CD4-positive, alpha-beta T cell treated with Interleukin-15 for 4 hours (primary cell): ENCODE data around the gene ALKBH2.

Experiments used
- DNase-seq: peaks from one replicate; pipeline ENCODE4 v3.0.0-alpha.2; 2020; ENCODE audit warnings: low spot score

ALKBH2 gene

DNA sequence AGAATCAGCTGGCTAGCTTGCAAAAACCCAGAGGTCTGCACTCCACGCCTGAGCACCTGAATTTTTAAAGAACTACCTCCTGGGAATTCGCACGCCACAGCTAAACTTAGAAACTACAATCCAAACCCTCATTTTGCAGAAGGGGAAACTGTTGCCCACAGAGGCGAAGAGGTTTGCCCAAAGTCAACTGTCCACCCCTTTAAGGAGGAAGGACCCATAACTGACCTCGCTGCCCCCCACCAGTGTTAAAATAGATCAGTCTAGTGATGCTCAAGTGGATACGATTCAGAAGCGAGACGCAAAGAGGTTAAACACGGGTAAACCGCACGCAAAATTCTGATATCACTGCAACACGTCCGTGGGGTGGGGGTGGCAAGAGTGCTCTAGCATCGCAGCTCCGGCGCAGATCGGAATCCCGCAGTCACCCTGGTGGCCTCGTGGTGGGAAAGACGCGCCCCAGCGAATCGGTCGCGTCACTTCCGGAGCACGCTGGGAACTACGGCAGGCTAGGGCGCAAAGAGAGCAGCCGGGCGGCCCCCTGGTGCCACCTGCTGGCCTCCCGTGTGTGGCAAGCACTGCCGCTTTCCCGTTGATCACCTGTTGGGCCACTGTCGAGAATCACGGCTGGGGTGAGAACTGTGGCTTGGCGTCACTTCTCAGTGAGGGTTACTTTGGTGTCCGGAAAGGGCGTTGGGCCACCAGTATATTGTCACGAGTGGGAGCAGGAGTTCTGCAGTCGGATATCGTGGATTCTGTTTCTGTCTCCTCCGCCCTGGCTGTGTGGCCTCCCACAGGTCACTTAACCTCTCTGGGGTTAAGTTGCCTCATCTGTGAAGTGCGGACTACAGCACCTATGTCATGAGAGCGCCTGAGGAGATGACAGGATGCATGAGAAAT lies at the start of gene ALKBH2:
TSS of gene ALKBH2 (minus strand) at position 451 of the 897 bp plus-strand sequence. CDS start 686 bp downstream, outside the sequence.
- peak; percentile 93 for DNase-seq

DNA sequence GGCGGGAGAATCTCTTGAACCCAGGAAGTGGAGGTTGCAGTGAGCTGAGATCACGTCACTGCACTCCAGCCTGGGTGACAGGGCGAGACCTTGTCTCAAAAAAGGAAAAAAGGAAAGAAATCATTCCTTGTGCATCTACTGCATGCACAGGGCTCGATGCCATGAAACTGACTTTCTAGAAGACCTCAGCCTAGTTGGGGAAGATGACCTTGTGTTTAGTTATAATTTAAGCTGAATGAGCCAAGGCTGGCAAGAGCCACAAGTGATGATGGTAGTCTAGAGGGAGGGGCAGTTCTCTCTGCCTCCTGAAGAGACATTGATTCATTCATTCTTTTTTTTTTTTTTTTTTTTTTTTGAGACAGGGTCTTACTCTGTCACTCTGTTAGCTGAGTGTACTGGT lies 47.3 kb upstream of the ALKBH2 start:
- DNase-seq = no peak

- DNase-seq = no peak
Measured at GRCh38 chr12:109139791-109140190, 46.5 kb upstream of the ALKBH2 start.

DNA sequence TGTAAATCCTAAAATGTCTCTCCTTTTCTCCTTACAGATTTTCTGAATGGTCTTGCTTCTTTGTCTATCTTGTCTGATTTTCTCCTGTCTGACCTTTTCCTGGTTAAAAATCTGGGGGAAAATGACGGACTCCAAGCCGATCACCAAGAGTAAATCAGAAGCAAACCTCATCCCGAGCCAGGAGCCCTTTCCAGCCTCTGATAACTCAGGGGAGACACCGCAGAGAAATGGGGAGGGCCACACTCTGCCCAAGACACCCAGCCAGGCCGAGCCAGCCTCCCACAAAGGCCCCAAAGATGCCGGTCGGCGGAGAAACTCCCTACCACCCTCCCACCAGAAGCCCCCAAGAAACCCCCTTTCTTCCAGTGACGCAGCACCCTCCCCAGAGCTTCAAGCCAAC lies 46.1 kb upstream of the ALKBH2 start:
- no peak for DNase-seq

- DNase-seq = no peak
Measured at GRCh38 chr12:109137055-109137454, 43.8 kb upstream of the ALKBH2 start.

DNA sequence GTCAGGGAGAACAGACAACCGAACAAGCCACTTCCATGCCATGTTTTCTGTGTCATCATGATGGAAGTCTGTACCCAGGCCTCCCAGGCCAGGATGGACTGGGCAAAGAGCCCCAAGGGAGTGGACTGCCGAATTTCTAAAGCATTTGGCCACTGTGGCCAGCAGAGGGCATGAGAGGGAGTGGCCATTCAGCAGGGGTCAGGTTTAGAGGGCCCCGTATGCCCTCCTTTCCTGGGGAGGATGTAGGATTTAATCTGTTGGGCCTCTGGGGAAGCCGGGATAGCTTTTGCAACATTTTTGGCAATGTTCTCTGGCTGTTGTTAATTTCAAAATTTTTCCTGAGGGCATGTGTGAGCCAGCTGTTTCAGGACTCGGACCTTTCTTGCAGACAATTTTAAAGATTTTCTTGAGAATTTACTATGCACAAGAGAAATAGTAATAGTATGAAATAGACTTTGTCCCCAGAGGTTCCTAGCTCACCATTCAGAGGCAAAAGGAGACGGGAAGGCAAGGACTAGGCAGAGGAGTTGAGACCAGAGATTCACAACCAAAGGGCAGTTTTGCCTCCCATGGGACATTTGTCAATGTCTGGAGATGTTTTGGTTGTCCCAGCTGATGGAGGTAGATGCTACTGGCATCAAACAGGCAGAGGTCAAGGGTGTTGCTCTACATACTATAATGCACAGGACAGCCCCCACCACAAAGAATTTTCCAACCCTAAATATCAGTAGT lies 41.1 kb upstream of the ALKBH2 start:
- no peak for DNase-seq

DNA sequence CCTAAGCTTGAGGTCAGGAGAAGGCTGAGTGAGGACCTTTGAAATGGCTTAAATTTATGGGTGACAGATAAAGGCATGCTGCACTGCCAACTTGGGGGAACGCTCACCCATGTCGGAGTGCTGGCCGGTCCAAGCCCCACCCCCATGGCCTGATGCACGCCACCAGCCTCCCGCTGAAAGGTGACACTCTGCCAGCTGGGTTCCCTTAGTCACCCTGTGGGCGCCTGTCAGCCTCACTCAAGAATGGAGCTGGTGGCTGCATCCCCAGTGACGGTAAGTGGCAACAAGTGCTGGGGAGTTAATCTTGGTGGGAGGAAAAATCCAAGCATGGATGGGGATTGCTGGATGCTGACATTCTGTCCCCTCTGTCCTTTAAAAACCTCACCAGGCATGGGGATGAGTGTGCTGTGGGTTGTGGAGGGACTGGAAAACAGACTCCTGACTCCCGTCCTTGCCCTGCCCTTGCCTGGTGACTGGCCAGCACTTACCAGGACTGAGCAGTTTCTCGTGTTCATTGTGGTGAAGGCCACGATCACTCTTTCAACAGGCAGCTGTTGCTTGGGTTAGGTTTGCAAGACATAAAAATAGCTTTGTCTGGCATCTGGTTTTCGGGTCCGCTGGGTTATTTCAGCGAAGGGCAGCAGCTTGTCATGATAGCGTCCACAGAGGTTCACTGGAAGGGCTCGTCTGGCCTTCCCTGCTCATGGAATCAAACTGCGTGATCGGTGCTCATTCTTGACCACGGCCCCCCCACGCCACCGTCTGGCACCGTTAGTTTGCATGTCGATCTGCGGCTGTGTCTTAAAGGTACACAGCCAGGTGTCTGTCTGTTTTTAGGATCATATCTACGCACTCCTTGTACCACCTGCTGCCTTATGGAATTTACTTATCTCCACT lies 38.1 kb upstream of the ALKBH2 start:
- no peak for DNase-seq

DNA sequence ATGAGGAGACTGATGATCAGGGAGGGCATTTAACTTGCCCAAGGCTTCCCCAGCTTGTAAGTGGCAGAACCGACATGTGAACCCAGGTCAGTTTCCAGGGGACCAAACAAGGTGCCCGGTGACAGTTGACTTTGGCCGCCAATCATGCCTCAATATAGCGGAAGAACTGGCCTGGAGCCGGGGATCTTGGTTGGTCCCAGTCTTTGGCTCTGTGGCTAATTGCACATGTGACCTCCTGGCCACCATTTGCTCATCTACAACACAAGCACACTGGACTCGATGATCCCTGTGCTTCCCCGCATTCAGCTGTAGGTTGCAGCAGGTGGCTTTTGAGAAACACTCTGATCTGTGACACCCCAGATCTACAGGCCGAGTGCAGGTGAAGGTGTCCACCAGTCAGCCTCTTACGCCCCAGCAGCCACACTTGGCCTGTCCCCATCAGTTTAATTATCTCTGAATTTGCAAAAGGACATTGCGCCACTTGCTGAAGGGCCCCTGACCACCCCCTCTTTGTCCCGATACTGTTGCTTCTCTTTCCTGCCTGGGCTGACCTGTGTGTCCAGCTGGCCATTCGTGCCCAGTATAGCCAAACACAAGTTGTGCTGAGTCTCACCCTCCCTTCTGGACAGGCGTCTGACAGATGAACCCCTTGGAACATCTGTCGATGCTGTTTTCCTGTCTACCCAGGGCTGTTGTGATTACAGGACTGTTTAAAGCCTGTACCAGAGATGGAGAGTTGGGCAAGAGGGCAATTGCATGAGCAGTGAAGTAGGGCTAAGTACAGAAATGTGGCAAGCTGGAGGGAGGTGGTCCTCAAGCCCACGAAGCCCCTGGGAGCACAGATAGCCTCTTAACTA lies 37.3 kb upstream of the ALKBH2 start:
- no peak for DNase-seq

- DNase-seq = no peak
Measured at GRCh38 chr12:109127533-109128242, 34.4 kb upstream of the ALKBH2 start.

DNA sequence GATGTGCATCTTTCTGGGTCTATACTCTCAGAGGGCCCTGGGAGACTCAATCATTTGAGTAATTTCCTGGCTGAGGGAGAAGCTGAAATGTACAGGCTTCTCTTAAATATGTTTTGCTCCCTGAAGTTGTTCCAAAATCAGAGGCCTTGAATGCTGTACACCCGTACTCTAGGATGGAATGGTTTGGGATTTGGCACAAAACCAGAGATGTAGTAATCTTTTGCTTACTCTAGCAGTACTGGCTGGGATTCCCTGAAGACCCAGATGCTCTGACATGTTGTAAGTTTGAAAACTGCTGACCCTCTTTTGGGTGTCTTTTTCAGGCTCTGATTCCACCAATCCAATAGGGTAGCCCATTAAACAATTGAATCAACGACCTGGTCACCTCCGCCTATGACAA lies 33.5 kb upstream of the ALKBH2 start:
- no peak for DNase-seq

DNA sequence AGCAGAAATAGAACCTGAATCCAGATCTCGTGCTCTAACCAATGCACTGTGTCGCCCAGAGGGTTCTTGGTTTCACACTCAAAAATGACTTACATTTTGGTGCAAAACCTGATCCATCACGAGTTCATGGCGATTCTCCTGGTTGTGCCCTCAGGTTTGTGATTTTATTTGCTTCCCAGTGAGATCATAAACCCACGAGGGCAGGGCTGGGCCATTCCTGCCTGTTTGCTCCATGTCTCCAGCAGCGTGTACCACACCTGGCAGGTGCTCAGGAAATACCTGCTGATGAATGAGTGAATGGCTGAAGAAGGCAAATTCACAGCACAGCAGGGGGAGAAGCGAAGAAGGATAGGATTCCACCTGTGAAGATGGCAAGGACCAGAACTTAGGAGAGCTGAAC lies 32.5 kb upstream of the ALKBH2 start:
- no peak for DNase-seq

GRCh38 chr12:109124878-109125648 lies 31.8 kb upstream of the ALKBH2 start:
- DNase-seq = no peak

DNA sequence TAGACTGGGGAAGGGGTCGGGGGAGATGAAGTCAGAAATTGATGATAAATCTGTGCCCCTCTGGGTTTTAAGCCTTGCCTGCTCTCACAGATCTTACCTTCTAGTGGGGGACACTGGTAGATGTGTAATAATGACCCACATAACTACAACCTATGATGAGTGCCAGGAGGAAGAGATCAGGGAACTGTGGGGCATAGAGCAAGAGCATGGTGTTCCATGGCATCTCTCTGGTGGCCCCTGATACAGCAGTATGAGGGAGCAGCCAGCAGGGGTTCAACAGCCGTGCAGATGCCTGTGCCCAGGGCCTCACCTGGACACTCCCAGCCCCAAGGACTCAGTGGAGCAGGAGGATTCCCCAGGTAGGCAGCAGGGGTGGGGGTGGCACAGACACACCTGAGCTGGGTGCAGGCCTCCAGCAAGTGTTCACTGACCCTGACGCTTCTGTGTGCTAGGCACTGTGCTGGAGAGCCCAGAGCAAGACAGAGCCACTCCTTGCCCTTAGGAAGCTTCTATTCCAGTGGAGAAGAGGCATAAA lies 28.1 kb upstream of the ALKBH2 start:
- DNase-seq = no peak

- DNase-seq = no peak
Measured at GRCh38 chr12:109120557-109120956, 27.3 kb upstream of the ALKBH2 start.

DNA sequence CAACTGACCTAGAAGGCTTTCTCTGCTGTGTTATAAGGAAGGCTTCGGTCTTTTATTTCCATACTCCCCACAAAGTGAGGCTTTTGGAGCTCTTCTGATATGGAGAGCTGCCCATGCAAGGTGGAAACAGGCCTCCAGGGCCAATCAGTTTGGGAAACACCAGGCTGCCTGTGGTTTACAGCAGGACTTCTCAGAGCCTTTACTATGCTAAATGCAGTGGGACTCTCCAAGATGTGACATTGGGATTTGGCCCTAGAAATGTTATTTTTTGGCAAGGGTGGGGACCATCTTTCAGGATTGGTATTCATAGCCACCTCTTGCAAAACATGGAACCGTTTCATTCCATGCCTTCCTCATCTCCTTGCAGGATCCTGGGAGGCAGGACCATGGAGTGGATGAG lies 26.8 kb upstream of the ALKBH2 start:
- DNase-seq = no peak

DNA sequence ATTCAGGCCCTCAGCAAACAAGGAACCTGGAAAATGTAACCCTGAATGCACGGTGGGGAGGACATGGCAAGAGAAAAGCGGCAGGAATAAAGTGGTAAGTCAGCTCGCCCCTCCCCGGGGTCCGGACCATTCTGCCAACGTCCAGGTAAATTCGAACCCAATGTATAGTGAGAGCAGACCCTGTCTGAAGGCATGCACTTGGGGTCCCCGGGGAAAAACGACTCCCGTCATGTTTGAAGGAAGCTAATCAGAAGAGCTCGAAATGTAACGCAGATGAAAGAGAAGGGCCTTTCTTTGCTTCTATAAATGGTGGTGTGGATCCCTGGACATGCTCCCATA lies 23.3 kb upstream of the ALKBH2 start:
- DNase-seq = no peak

GRCh38 chr12:109115758-109116610 lies 22.7 kb upstream of the ALKBH2 start, which contains the start of gene ACACB:
Gene ACACB (plus strand): TSS chr12:109116587. CDS start chr12:109139406, 22,819 bp downstream.
- DNase-seq = no peak

- DNase-seq = no peak
Measured at GRCh38 chr12:109115404-109115757, 22.1 kb upstream of the ALKBH2 start.

- DNase-seq = no peak
Measured at GRCh38 chr12:109114644-109115043, 21.4 kb upstream of the ALKBH2 start.
